ENCODE results near the gene DRP2.
"Not testable (repeated sequence)": the region's sequence is repeated elsewhere in the genome, so short reads cannot be mapped to it uniquely, and the experiment has no call there.

The DRP2 gene

DNA sequence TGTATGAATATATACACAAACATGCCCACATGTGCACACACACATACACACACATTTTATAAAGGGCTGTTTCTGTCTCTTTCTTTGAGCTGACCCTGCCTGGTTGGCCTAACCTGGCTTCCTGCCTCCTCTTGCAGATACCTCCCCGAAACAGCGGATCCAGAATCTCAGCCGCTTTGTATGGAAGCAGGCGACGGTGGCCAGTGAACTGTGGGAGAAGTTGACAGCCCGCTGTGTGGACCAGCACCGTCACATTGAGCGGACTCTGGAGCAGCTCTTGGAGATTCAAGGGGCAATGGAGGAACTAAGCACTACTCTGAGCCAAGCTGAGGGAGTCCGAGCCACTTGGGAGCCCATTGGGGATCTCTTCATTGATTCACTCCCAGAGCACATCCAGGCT, 21.9 kb downstream of the DRP2 start:
- no peak for DNase-seq (ENCODE audit: low spot score)

DNA sequence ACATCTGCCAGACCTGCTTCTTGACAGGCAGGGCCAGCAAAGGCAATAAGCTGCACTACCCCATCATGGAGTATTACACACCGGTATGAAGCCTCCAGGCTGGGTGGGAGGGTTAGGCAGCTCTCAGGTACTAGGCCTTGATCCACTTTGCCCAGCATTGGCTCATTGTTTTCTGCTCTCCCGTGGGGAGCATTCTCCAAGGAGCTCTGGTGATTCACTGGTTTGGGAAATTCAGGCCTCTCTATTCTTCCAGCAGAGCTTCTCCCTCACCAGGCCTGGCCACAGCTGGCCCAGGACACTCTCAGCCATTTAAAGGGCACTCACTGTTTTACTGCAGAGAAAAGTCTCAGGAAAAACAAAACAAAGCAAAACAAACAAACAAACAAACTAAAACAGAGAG, 33.0 kb downstream of the DRP2 start:
- DNase-seq (ENCODE audit: low spot score), result no peak

DNA sequence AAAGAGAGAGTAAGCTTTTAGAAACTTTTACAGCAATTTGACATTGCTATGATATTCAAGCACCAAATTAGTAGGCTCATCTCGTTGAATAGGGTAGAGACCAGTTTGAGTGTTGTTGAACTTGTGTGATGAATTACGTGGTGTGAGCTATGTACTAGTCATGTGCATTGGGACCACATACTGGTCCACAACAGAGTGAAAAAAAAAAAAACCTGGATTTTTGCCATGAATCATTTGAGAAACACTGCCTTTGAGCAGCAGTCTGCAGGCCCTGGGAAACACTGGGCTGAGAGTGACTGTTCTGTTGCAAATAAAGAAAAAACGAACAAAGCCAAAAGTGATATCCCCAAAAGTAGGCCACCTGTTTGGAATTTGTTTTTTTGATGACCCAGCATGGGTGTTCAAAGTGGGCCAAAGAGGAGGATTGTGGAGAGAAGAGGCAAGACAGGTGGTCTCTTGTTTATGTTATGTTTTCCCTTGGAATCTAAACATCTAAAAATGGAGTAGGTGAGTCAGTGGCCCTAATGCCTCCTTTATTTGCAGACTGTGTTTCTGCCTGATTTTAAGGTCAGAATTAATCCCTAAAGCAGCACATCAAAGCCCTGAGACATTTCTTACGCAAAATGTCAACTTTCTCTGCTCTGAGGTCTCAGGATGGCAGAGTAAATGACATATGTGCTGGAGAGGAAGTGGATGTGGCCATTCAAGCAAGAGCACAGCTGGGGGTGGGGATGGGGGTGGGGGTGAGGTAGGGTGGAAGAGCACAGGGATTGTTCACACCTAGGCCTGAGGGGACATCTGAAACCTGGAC, 38.1 kb downstream of the DRP2 start:
- no peak for DNase-seq (ENCODE audit: low spot score)

DNA sequence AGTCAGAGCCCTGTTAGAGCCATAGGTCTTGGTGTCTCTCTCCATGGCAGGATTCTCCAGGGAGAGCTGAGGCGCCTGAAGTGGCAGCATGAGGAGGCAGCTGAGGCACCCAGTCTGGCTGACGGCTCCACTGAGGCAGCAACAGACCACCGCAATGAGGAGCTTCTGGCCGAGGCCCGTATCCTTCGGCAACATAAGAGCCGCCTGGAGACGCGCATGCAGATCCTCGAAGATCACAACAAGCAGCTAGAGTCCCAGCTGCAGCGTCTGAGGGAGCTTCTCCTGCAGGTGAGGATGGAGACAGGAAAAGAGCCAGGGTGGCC, 38.6 kb downstream of the DRP2 start:
- DNase-seq (ENCODE audit: low spot score), result no peak

DNA sequence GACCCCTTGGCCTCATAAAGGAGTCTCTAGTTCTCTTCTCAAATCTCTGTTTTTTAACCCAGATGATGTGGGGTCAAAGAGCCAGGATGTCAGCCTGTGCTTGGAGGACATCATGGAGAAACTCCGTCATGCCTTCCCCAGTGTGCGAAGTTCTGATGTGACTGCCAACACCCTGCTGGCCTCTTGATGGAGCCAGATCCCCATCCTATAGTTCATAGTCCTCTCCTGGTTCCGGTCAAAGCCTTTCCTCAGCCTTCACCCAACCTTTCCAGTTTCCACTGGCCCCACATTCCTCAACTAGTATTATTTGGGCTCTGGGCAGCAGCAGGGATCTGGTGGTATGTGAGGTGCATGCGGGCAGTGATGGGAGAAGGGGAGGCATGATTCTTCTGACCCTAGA, 40.8 kb downstream of the DRP2 start:
- DNase-seq (ENCODE audit: low spot score), result no peak

DNA sequence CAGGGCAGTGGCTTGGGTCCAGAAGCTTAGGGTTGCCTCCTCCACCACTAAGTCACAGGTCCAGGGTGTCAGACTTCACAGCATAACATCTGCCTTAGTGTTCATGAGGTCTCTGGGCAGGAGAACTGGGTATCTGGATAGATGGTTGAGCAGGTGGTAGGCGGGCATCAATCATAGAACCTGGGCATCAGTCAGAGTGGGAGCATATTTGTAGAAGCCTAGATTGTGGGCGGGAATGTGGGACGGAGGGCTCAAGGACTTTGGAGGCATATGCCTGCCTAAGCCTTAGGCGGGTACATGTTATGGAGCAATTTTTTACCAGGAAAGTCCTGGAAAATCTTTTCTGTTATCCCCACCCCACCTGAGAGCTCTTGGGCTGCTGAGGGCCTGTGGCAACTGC, 43.0 kb downstream of the DRP2 start:
- DNase-seq (ENCODE audit: low spot score), result no peak

DNA sequence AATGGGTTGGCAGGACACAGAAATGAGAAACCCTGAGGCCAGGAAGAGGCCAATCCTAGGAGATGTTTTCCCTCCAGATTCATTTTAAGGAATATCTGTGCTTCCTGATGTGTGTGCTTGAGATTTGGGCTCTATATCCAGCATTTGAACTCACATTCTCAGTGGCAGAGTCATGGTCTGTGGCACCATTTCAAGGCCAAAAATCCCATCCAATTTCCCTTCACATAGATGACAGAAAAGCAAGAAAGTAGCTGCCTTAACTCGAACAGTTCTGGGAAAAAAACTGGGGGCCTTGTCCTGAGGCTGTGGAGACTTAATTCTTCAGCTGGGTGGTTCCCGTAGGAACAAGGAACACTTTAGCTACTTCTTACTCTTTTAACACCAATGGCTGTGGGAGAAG, 44.2 kb downstream of the DRP2 start:
- no peak for DNase-seq (ENCODE audit: low spot score)

DNA sequence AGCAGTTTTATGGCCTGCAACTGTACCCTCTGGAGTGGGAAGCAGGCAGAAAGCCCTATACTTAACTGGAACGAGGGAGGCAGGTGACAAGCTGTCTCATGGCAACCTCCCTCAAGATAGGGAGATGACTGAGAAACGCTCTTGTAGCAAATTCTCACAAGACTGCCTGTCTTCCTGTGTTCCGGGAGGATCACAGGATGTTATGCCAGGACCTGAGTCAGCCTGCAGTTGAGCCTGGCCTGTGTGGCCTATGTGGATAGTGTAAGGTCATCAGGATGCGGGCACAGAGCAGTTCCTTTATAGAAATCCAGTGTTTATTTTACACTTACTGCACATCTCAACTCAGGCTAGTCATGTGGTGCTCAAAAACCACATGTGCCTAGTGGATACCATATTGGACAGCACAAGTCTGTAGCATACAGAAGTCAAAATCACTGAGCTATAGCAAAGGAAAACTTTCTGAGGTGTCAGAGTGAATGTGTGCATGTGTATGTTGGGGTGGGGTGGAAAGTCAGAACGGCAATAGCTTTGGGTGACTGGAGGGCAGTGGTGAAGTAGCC, 46.4 kb downstream of the DRP2 start:
- no peak for DNase-seq (ENCODE audit: low spot score)

DNA sequence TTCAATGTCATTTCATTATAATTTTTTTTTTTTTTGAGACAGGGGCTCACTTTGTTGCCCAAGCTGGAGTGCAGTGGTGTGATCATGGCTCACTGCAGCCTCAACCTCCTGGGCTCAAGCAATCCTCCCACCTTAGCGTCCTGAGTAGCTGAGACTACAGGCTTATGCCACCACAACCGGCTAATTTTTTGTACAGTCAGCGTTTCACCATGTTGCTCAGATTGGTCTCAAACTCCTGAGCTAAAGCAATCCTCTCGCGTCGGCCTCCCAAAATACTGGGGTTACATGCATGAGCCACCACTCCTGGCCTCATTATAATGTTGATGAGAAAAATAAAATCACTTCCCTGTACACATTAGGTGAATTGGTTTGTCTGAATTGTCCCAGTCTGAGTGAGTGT, 54.6 kb downstream of the DRP2 start:
- DNase-seq (ENCODE audit: low spot score), result no peak

DNA sequence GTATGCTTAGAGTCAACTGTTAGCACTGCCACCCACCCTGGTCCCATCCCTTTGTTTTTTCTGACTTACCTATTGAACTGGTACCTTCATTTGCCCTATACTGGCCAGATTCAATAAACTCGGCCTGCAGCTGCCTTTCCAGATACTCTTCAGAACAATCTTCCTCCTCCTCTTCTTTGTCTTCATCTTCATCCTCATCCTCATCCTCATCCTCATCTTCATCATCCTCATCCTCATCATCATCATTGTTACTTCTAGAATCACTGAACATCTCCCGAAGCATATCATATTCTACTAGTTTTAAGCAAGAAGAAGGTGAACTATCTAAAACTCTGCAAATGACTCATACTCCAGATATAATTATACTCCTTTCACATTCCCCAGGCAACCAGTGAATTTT, 56.7 kb downstream of the DRP2 start:
- no peak for DNase-seq (ENCODE audit: low spot score)

DNA sequence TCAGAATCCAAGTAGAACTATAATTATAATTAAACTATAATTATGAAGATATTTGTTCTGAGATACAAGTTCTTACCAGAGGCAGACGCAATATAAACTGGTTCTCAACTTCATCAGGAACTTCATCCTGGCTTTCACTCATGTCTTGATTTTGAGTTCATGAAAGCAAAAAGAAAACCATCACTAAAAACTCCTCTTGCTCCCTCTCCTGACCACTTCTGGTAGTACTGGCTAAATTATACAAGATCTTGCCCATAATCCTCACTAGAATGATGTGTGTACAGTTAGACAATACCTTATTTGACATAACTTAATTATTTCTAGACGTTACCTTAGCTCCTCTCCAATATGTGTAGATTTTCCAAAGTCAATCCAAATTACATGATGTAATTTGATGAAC, 67.8 kb downstream of the DRP2 start:
- peak; percentile 25 for DNase-seq (ENCODE audit: low spot score)

DNA sequence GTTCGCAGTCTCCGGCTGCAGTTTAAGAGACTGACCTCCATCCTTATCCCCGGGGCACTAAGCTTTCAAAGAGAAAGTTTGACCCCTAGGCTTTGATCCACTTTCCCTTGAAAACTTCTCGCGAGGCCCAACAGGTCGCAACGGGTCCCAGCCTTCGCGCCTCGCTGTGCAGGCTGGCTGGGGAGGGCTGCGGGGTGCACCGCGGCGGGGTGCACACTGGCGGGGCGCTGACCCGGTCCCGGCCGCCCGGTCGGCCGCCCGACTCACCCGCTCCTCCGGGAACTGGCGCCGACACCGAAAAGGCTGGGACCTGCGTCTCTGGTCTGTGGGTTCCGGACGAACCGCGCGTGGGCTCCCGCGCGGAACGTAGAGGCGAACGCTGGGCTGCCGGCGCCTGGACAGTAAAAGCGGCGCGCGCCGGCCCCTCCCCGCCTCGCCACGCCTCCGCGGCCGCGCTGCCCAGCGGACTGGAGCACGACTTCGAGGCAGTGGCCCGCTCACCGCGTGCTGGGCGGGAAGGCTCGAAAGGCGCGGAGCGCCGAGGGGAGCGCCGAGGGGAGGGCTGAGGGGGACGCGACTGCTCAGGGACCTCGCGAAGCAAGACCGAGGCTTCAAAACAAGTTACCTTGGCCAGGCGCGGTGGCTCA, 71.5 kb downstream of the DRP2 start, which contains the start of gene TAF7L:
Gene TAF7L, minus strand, starts transcription at position 378 of the 647 bp plus-strand sequence. CDS start 3,791 bp downstream, outside the sequence.
- DNase-seq (ENCODE audit: low spot score), result no peak

DNA sequence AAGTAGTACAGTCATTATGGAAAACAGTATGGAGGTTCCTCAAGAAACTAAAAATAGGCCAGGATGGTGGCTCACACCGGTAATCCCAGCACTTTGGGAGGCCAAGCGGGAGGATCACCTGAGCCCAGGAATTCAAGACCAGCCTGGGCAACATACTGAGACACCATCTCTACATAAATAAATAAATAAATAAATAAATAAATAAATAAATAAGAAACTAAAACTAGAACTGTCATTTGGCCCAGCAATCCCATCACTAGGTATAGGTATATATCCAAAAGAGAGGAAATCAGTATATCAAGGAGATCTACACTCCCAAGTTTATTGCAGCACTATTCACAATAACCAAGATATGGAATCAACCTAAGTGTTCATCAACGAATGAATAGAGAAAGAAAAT, 76.0 kb downstream of the DRP2 start:
- not testable (repeated sequence) for DNase-seq (ENCODE audit: low spot score)

DNA sequence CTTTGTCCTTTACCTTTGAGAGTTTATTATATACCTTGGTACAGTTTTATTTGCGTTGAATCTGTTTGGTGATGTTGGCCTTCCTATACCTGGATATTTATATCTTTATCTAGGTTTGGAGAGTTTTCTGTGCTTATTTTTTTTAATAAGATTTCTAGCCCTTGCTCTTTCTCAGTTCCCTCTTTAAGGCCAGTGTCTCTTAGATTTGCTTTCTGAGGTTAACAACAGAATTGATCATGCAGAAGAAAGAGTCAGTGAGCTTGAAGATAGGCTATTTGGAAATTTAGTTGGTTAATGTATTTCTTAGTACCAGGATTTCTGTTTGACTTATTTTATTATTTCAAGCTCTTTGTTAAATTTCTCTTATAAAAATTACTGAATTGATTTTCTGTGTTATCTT, 84.2 kb downstream of the DRP2 start:
- no peak for DNase-seq (ENCODE audit: low spot score)
